Adipocyte (in vitro differentiated cells): ENCODE measurements around the gene MLLT10.
"Not testable (repeated sequence)": the region's sequence is repeated elsewhere in the genome, so short reads cannot be mapped to it uniquely, and the experiment has no call there.

Experiments
- DNase-seq: peaks from one replicate; pipeline ENCODE4 v3.0.0-alpha.2; 2015; ENCODE audit warnings: low read depth
- H3K27me3 ChIP-seq: replicated peaks from 2 replicates; pipeline ENCODE4 v1.7.0; 2013; ENCODE audit warnings: mild to moderate bottlenecking, low read length, moderate library complexity; ENCODE audit not compliant: control insufficient read depth, insufficient read depth
- H3K36me3 ChIP-seq: 2 replicates; pipeline ENCODE4 v1.7.0; 2013; ENCODE audit warnings: low read length, mild to moderate bottlenecking, moderate library complexity; ENCODE audit not compliant: control insufficient read depth, insufficient read depth, severe bottlenecking
- H3K4me1 ChIP-seq: 2 replicates; pipeline ENCODE4 v1.7.0; 2013; ENCODE audit warnings: mild to moderate bottlenecking, low read length, moderate library complexity; ENCODE audit not compliant: control insufficient read depth, insufficient read depth
- H3K4me3 ChIP-seq: 2 replicates; pipeline ENCODE4 v1.7.0; 2013; ENCODE audit warnings: mild to moderate bottlenecking, low read length, moderate library complexity
- H3K9ac ChIP-seq: 2 replicates; pipeline ENCODE4 v1.7.0; 2013; ENCODE audit warnings: mild to moderate bottlenecking, low read length, moderate library complexity
- H3K9me3 ChIP-seq: 2 replicates; pipeline ENCODE4 v1.7.0; 2013; ENCODE audit warnings: mild to moderate bottlenecking, low read length, moderate library complexity; ENCODE audit not compliant: control insufficient read depth

Gene MLLT10

GRCh38 chr10:21696302-21696701 lies 162.3 kb downstream of the MLLT10 start:
- no peak overlapping the region for H3K4me3 ChIP-seq
- no peak for DNase-seq

GRCh38 chr10:21699575-21699974 lies 165.5 kb downstream of the MLLT10 start:
- Histone ChIP-seq H3K27me3 (no peaks in the 10 kb centered on the region), H3K9me3 (peaks cover 18% of the 10 kb centered on the region), H3K4me1 (peaks cover 8% of the 10 kb centered on the region), H3K36me3 (peaks cover 12% of the 10 kb centered on the region), H3K4me3 (no peak overlapping the region), H3K9ac (no peak overlapping the region)
- no peak for DNase-seq

More at GRCh38 chr10:21696302-21696701, 162.3 kb downstream of the MLLT10 start:
- Histone ChIP-seq H3K4me1 (peaks cover 8% of the 10 kb centered on the region), H3K36me3 (peaks cover 19% of the 10 kb centered on the region), H3K9ac (no peak overlapping the region), H3K9me3 (peaks cover 18% of the 10 kb centered on the region), H3K27me3 (no peaks in the 10 kb centered on the region)

- peaks cover 12% of the 10 kb centered on the region for H3K36me3 ChIP-seq
- no peaks in the 10 kb centered on the region for H3K27me3 ChIP-seq
- no peak for DNase-seq
- H3K4me1 ChIP-seq: peaks cover 8% of the 10 kb centered on the region
- H3K9me3 ChIP-seq: peaks cover 18% of the 10 kb centered on the region
- peak overlapping the region; percentile 8 for H3K4me3 ChIP-seq
- no peak overlapping the region for H3K9ac ChIP-seq
Measured at GRCh38 chr10:21700474-21700873, 166.4 kb downstream of the MLLT10 start.

GRCh38 chr10:21702633-21703111 lies 168.6 kb downstream of the MLLT10 start:
- Histone ChIP-seq H3K9me3 (peaks cover 18% of the 10 kb centered on the region), H3K4me1 (no peaks in the 10 kb centered on the region), H3K36me3 (peaks cover 12% of the 10 kb centered on the region), H3K4me3 (no peak overlapping the region), H3K27me3 (no peaks in the 10 kb centered on the region), H3K9ac (no peak overlapping the region)
- no peak for DNase-seq

- H3K36me3 ChIP-seq: peaks cover 17% of the 10 kb centered on the region
- H3K4me3 ChIP-seq: no peak overlapping the region
- no peaks in the 10 kb centered on the region for H3K4me1 ChIP-seq
- no peak overlapping the region for H3K9ac ChIP-seq
- DNase-seq: no peak
- H3K9me3 ChIP-seq: peaks cover 8% of the 10 kb centered on the region
- no peaks in the 10 kb centered on the region for H3K27me3 ChIP-seq
Measured at GRCh38 chr10:21705142-21705827, 171.3 kb downstream of the MLLT10 start.

GRCh38 chr10:21705828-21706176 lies 171.8 kb downstream of the MLLT10 start:
- peaks cover 17% of the 10 kb centered on the region for H3K36me3 ChIP-seq
- DNase-seq: no peak
- H3K9ac ChIP-seq: no peak overlapping the region

GRCh38 chr10:21707498-21707897 lies 173.5 kb downstream of the MLLT10 start:
- Histone ChIP-seq H3K9ac (no peak overlapping the region), H3K4me1 (no peaks in the 10 kb centered on the region), H3K27me3 (no peaks in the 10 kb centered on the region), H3K9me3 (no peaks in the 10 kb centered on the region), H3K4me3 (no peak overlapping the region), H3K36me3 (peaks cover 17% of the 10 kb centered on the region)
- no peak for DNase-seq

More at GRCh38 chr10:21705828-21706176, 171.8 kb downstream of the MLLT10 start:
- Histone ChIP-seq H3K27me3 (no peaks in the 10 kb centered on the region), H3K9me3 (peaks cover 3% of the 10 kb centered on the region), H3K4me3 (no peak overlapping the region), H3K4me1 (no peaks in the 10 kb centered on the region)

- Histone ChIP-seq H3K9ac (no peak overlapping the region), H3K4me1 (no peaks in the 10 kb centered on the region), H3K27me3 (no peaks in the 10 kb centered on the region), H3K9me3 (no peaks in the 10 kb centered on the region), H3K4me3 (no peak overlapping the region), H3K36me3 (peaks cover 48% of the 10 kb centered on the region)
- DNase-seq: no peak
Measured at GRCh38 chr10:21712975-21713374, 178.9 kb downstream of the MLLT10 start.

- H3K9me3 ChIP-seq: no peaks in the 10 kb centered on the region
- no peak overlapping the region for H3K9ac ChIP-seq
- H3K4me1 ChIP-seq: no peaks in the 10 kb centered on the region
- DNase-seq: peak; percentile 62
- no peak overlapping the region for H3K4me3 ChIP-seq
- H3K36me3 ChIP-seq: peaks cover 45% of the 10 kb centered on the region
- no peaks in the 10 kb centered on the region for H3K27me3 ChIP-seq
Measured at GRCh38 chr10:21715531-21716195, 181.6 kb downstream of the MLLT10 start.

- H3K36me3 ChIP-seq: peaks cover 52% of the 10 kb centered on the region
- not testable (repeated sequence) for H3K9me3 ChIP-seq, H3K27me3 ChIP-seq, H3K4me1 ChIP-seq, DNase-seq, H3K9ac ChIP-seq, H3K4me3 ChIP-seq
Measured at GRCh38 chr10:21717437-21718054, 183.5 kb downstream of the MLLT10 start.

- Histone ChIP-seq H3K9me3 (no peaks in the 10 kb centered on the region), H3K4me1 (peaks cover 8% of the 10 kb centered on the region), H3K4me3 (no peak overlapping the region), H3K36me3 (peaks cover 39% of the 10 kb centered on the region), H3K9ac (no peak overlapping the region), H3K27me3 (no peaks in the 10 kb centered on the region)
- no peak for DNase-seq
Measured at GRCh38 chr10:21719502-21719901, 185.5 kb downstream of the MLLT10 start.
